Fibroblast of the aortic adventitia (primary cell): ENCODE data around the gene ARF6. TPM values are rescaled to one million over a fixed set of nuclear protein-coding genes. Genes with fewer than 3 reads are reported as not detected.
A peak's percentile ranks its signal among the peaks of the same experiment; 100 is the strongest.
"Not testable (repeated sequence)": the region's sequence is repeated elsewhere in the genome, so short reads cannot be mapped to it uniquely, and the experiment has no call there.

Experiments used
- DNase-seq: peaks from one replicate; pipeline ENCODE4 v3.0.0-alpha.2; 2010; ENCODE audit warnings: low read depth
- H3K4me3 ChIP-seq: 2 replicates; pipeline ENCODE4 v1.5.1; 2011; ENCODE audit warnings: low read depth, mild to moderate bottlenecking, control low read depth, low read length, moderate library complexity
- CTCF ChIP-seq: IDR thresholded peaks from 2 replicates; pipeline ENCODE4 v1.5.1; 2011; ENCODE audit warnings: mild to moderate bottlenecking, low read length, control low read depth, inconsistent platforms; ENCODE audit not compliant: insufficient read depth
- total RNA-seq: library from RNA; depleted of rRNA; stranded (reverse); fragments of >200 nt; gene quantifications from 2 replicates; pipeline ENCODE4 v1.2.3, GENCODE V29; 2012; ENCODE audit warnings: low replicate concordance

ARF6 gene
- total RNA-seq, 1 donor, result 101 TPM

DNA sequence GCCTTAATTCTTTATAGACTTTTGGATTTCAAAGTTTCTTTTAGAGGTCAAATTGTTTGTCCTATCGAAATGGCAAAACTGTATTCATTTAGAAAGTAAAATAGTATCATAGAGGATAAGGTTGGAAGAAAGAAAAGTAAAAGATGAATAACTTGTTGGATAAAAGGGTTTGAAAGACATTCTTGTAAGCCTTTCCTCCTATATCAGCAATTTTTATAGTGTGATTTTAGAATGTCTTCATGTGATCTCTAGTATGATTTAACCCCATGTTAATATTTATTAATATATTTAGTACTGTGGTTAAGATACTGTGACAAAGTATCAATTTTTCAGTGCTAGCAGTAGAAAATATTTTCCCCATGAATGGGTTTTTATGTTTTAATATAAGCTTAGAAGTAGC, 4.5 kb downstream of the ARF6 start:
- peak overlapping the region; percentile 90 for H3K4me3 ChIP-seq
- DNase-seq, result no peak
- TF ChIP-seq CTCF, result no peak

GRCh38 chr14:49897965-49898364, 5.1 kb downstream of the ARF6 start:
- DNase-seq, result no peak
- H3K4me3 ChIP-seq, result no peak overlapping the region
- no peak for TF ChIP-seq CTCF

GRCh38 chr14:49898485-49898884, 5.6 kb downstream of the ARF6 start:
- H3K4me3 ChIP-seq, result no peak overlapping the region

GRCh38 chr14:49900973-49901372, 8.1 kb downstream of the ARF6 start:
- no peak for TF ChIP-seq CTCF
- no peak for DNase-seq
- no peak overlapping the region for H3K4me3 ChIP-seq

More at GRCh38 chr14:49898485-49898884, 5.6 kb downstream of the ARF6 start:
- no peak for TF ChIP-seq CTCF
- DNase-seq, result no peak

DNA sequence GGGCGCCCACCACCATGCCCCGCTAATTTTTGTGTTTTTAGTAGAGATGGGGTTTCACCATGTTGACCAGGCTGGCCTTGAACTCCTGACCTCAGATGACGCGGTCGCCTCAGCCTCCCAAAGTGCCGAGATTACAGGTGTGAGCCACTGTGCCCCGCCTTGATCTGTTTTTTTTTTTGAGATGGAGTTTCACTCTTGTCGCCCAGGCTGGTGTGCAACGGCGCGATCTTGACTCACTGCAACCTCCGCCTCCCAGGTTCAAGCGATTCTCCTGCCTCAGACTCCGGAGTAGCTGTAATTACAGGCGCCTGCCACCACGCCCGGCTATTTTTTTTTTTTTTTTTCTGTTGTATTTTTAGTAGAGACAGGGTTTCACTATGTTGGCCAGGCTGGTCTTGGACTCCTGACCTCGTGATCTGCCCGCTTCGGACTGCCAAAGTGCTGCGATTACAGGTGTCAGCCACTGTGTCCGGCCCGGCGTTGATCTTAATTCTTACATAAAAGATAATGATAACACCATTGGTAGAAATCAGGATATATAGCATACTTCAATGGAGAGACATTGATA, 9.9 kb downstream of the ARF6 start:
- H3K4me3 ChIP-seq, DNase-seq: not testable (repeated sequence)

DNA sequence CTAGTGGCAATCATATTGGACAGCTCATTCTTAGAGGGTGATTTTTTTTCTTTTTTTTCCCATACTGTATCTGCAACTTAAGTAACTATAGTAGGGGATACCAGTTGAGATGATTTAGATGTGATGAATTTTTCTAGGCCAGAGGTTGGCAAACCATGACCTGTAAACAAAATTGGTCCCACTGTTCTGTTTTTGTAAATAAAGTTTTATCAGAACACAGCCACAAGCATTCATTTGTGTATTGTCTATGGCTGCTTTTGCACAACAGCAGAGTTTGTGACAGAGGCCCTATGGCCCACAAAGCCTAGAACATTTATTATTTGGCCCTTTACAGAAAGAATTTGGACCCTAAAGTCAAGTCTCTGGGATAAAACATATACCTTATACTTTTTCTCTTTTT, 11.4 kb downstream of the ARF6 start:
- TF ChIP-seq CTCF, result no peak
- no peak overlapping the region for H3K4me3 ChIP-seq
- DNase-seq, result no peak

GRCh38 chr14:49905989-49906388, 13.1 kb downstream of the ARF6 start:
- no peak overlapping the region for H3K4me3 ChIP-seq
- TF ChIP-seq CTCF, result no peak
- DNase-seq, result no peak
